Mucosa of gallbladder (tissue), 1 donor: Measurements from ENCODE around the gene MCL1. TPM values are rescaled to one million over a fixed set of nuclear protein-coding genes. Genes with fewer than 3 reads are reported as not detected.
"Not testable (repeated sequence)": the region's sequence is repeated elsewhere in the genome, so short reads cannot be mapped to it uniquely, and the experiment has no call there.

ENCODE experiments used
- DNase-seq: peaks from one replicate; pipeline ENCODE4 v3.0.0-alpha.2; 2020; ENCODE audit warnings: low spot score
- total RNA-seq: library from RNA; stranded (reverse); gene quantifications from one replicate; pipeline ENCODE4 v1.2.1, GENCODE V29; 2021
- donor health status: DM: no; HTN: no; CAD: no.

Gene MCL1
- total RNA-seq, 1 donor from 2014 or later = 231 TPM

- no peak for DNase-seq
These were observed 6.3 kb downstream of the MCL1 start for GRCh38 chr1:150572918-150573647.

- no peak for DNase-seq
These were observed 10.8 kb downstream of the MCL1 start for GRCh38 chr1:150568594-150568966.

- peak; percentile 96 for DNase-seq
These were observed 11.5 kb downstream of the MCL1 start for GRCh38 chr1:150567717-150568593.

GRCh38 chr1:150567341-150567716 is 12.1 kb downstream of the MCL1 start:
- no peak for DNase-seq

- no peak for DNase-seq
These were observed 12.6 kb downstream of the MCL1 start for GRCh38 chr1:150566589-150567340.

GRCh38 chr1:150565240-150565991 is 14.0 kb downstream of the MCL1 start:
- DNase-seq = not testable (repeated sequence)

GRCh38 chr1:150564051-150564991 is 15.1 kb downstream of the MCL1 start:
- DNase-seq = no peak

GRCh38 chr1:150563340-150564038 is 15.9 kb downstream of the MCL1 start:
- DNase-seq = no peak

GRCh38 chr1:150562446-150563339 is 16.7 kb downstream of the MCL1 start:
- no peak for DNase-seq

GRCh38 chr1:150561974-150562445 is 17.4 kb downstream of the MCL1 start:
- DNase-seq = peak; percentile 94

- DNase-seq = peak; percentile 96
These were observed 18.0 kb downstream of the MCL1 start for GRCh38 chr1:150561254-150561973.

- DNase-seq = peak; percentile 90
These were observed 18.7 kb downstream of the MCL1 start for GRCh38 chr1:150560576-150561253.

- DNase-seq = peak; percentile 82
These were observed 19.4 kb downstream of the MCL1 start for GRCh38 chr1:150560011-150560438.

- no peak for DNase-seq
These were observed 19.8 kb downstream of the MCL1 start for GRCh38 chr1:150559656-150560010.

- DNase-seq = no peak
These were observed 20.4 kb downstream of the MCL1 start for GRCh38 chr1:150558761-150559655.

GRCh38 chr1:150558303-150558704 is 21.1 kb downstream of the MCL1 start:
- DNase-seq = no peak
